NB4 (cell line): ENCODE data around the gene GABBR2.

ENCODE experiments used
- DNase-seq: peaks from one replicate; pipeline ENCODE4 v3.0.0; 2010; ENCODE audit warnings: low read depth
- H3K4me3 ChIP-seq: one replicate; pipeline ENCODE4 v1.5.1; 2011; ENCODE audit warnings: mild to moderate bottlenecking, low read depth, low read length, moderate library complexity
- CTCF ChIP-seq: IDR thresholded peaks from one replicate; pipeline ENCODE4 v1.5.1; 2012; ENCODE audit warnings: low read depth, low read length
- MAX ChIP-seq: IDR thresholded peaks from 2 replicates; pipeline ENCODE4 v1.6.1; 2011; ENCODE audit warnings: low read depth, low read length
- MYC ChIP-seq: IDR thresholded peaks from 2 replicates; pipeline ENCODE4 v1.6.1; 2011; ENCODE audit warnings: low read depth, low read length
- POLR2A ChIP-seq: IDR thresholded peaks from 2 replicates; pipeline ENCODE4 v1.6.1; 2011; ENCODE audit warnings: mild to moderate bottlenecking; ENCODE audit not compliant: insufficient read length; ENCODE audit errors: extremely low read depth

GABBR2 gene

GRCh38 chr9:98714833-98715232 lies 6.1 kb upstream of the GABBR2 start:
- no peak for TF ChIP-seq CTCF
- no peak for TF ChIP-seq MAX
- TF ChIP-seq MYC: no peak
- TF ChIP-seq POLR2A: no peak
- no peak overlapping the region for H3K4me3 ChIP-seq
- no peak for DNase-seq

- H3K4me3 ChIP-seq: no peak overlapping the region
- DNase-seq: no peak
- TF ChIP-seq POLR2A (no peak), MAX (no peak)
Measured at GRCh38 chr9:98712987-98713386, 4.3 kb upstream of the GABBR2 start.

- DNase-seq: peak; percentile 60
- no peak for TF ChIP-seq CTCF
- no peak for TF ChIP-seq MYC
- no peak for TF ChIP-seq MAX
- no peak for TF ChIP-seq POLR2A
- no peak overlapping the region for H3K4me3 ChIP-seq
Measured at GRCh38 chr9:98709968-98710965, 1.5 kb upstream of the GABBR2 start.

GRCh38 chr9:98708103-98708932 lies 417 bp downstream of the GABBR2 start:
- no peak for DNase-seq
- TF ChIP-seq MAX (no peak), CTCF (no peak), MYC (no peak), POLR2A (no peak)
- no peak overlapping the region for H3K4me3 ChIP-seq

GRCh38 chr9:98707166-98708102 lies 1.3 kb downstream of the GABBR2 start:
- peak; percentile 73 for DNase-seq
- no peak overlapping the region for H3K4me3 ChIP-seq
- no peak for TF ChIP-seq POLR2A
- TF ChIP-seq CTCF: peak; percentile 41
